ELR (cell line): ENCODE results near the gene DPP4.

Source experiments
- DNase-seq: peaks from one replicate; pipeline ENCODE4 v3.0.0-alpha.2; 2015; ENCODE audit warnings: low read depth

The DPP4 gene

GRCh38 chr2:162085090-162085891 is 11.3 kb upstream of the DPP4 start:
- DNase-seq = peak; percentile 97

GRCh38 chr2:162084536-162084935 is 10.5 kb upstream of the DPP4 start:
- no peak for DNase-seq

- no peak for DNase-seq
These were observed 8.7 kb upstream of the DPP4 start for GRCh38 chr2:162082681-162083080.

GRCh38 chr2:162082036-162082435 is 8.0 kb upstream of the DPP4 start:
- DNase-seq = no peak

GRCh38 chr2:162079514-162079913 is 5.5 kb upstream of the DPP4 start:
- DNase-seq = no peak

- peak; percentile 61 for DNase-seq
These were observed 1.7 kb upstream of the DPP4 start for GRCh38 chr2:162075689-162076132.

GRCh38 chr2:162074928-162075688 is 1.1 kb upstream of the DPP4 start:
- DNase-seq = peak; percentile 82

- no peak for DNase-seq
These were observed 549 bp upstream of the DPP4 start for GRCh38 chr2:162074632-162074895.

- DNase-seq = no peak
These were observed 783 bp downstream of the DPP4 start for GRCh38 chr2:162072976-162073887.

GRCh38 chr2:162072181-162072702 is 1.8 kb downstream of the DPP4 start:
- DNase-seq = peak; percentile 80

GRCh38 chr2:162071001-162071400 is 3.0 kb downstream of the DPP4 start:
- peak; percentile 45 for DNase-seq

- DNase-seq = no peak
These were observed 3.6 kb downstream of the DPP4 start for GRCh38 chr2:162070228-162070936.

- DNase-seq = no peak
These were observed 4.6 kb downstream of the DPP4 start for GRCh38 chr2:162069267-162069903.

- DNase-seq = no peak
These were observed 6.4 kb downstream of the DPP4 start for GRCh38 chr2:162067596-162067995.

GRCh38 chr2:162065767-162066166 is 8.2 kb downstream of the DPP4 start:
- no peak for DNase-seq

- DNase-seq = no peak
These were observed 10.1 kb downstream of the DPP4 start for GRCh38 chr2:162063899-162064298.

- DNase-seq = peak; percentile 11
These were observed 10.7 kb downstream of the DPP4 start for GRCh38 chr2:162063281-162063680.

GRCh38 chr2:162062559-162062958 is 11.5 kb downstream of the DPP4 start:
- no peak for DNase-seq

- DNase-seq = no peak
These were observed 13.0 kb downstream of the DPP4 start for GRCh38 chr2:162061021-162061420.

- no peak for DNase-seq
These were observed 13.5 kb downstream of the DPP4 start for GRCh38 chr2:162060532-162060931.
